Smooth muscle cell (in vitro differentiated cells): ENCODE results near the gene ATG2B. TPM values are rescaled to one million over a fixed set of nuclear protein-coding genes. Genes with fewer than 3 reads are reported as not detected.
A peak's percentile ranks its signal among the peaks of the same experiment; 100 is the strongest.

Experiments
- DNase-seq: peaks from one replicate; lab custom pipeline; 2025; ENCODE audit not compliant: unreplicated experiment; lab: John Stamatoyannopoulos, UW
- H2AFZ ChIP-seq: fragments of 200-600 bp; sonication (generic); 2 replicates; pipeline ENCODE4 v1.6.0; 2016; ENCODE audit warnings: antibody characterized with exemption, low read depth, mild to moderate bottlenecking
- H3F3A ChIP-seq: fragments of 200-600 bp; sonication (generic); 2 replicates; pipeline ENCODE4 v1.6.0; 2017; ENCODE audit warnings: antibody characterized with exemption, low read depth
- H3K27ac ChIP-seq: fragments of 200-600 bp; sonication (generic); 2 replicates; pipeline ENCODE4 v1.5.1; 2016; ENCODE audit warnings: low read depth, mild to moderate bottlenecking
- H3K27me3 ChIP-seq: fragments of 200-600 bp; sonication (generic); 2 replicates; pipeline ENCODE4 v1.6.1; 2016; ENCODE audit warnings: low read depth, mild to moderate bottlenecking
- H3K36me3 ChIP-seq: fragments of 200-600 bp; sonication (generic); 2 replicates; pipeline ENCODE4 v1.5.1; 2016; ENCODE audit warnings: low read depth
- H3K4me1 ChIP-seq: fragments of 200-600 bp; sonication (generic); 2 replicates; pipeline ENCODE4 v1.5.1; 2016; ENCODE audit warnings: low read depth
- H3K4me2 ChIP-seq: fragments of 200-600 bp; sonication (generic); 2 replicates; pipeline ENCODE4 v1.6.0; 2016; ENCODE audit warnings: mild to moderate bottlenecking
- H3K4me3 ChIP-seq: fragments of 200-600 bp; sonication (generic); 2 replicates; pipeline ENCODE4 v1.5.1; 2016; ENCODE audit warnings: mild to moderate bottlenecking
- H3K79me2 ChIP-seq: fragments of 200-600 bp; sonication (generic); 2 replicates; pipeline ENCODE4 v1.6.0; 2016; ENCODE audit warnings: low read depth, mild to moderate bottlenecking
- H3K9ac ChIP-seq: fragments of 200-600 bp; sonication (generic); 2 replicates; pipeline ENCODE4 v1.6.0; 2016; ENCODE audit warnings: low read depth
- H3K9me3 ChIP-seq: fragments of 200-600 bp; sonication (generic); replicated peaks from 2 replicates; pipeline ENCODE4 v1.5.1; 2016; ENCODE audit warnings: low read depth
- H4K20me1 ChIP-seq: fragments of 200-600 bp; sonication (generic); 2 replicates; pipeline ENCODE4 v1.6.0; 2016; ENCODE audit warnings: low read depth
- WGBS: methylation state at CpG from one replicate; pipeline ENCODE4 v1.1.7; 2016; ENCODE audit warnings: low lambda C conversion rate; 5-methylcytosine and 5-hydroxymethylcytosine counted together
- polyA plus RNA-seq: library from polyadenylated mRNA; unstranded; fragments of >200 nt; fragmentation: Nextera tagmentation; extraction: Ambion mirVana; gene quantifications from 2 replicates; pipeline ENCODE4 v1.2.1, GENCODE V29; 2016
- total RNA-seq: library from RNA; depleted of rRNA; stranded (reverse); fragments of >200 nt; gene quantifications from 2 replicates; pipeline ENCODE4 v1.2.3, GENCODE V29; 2014
- TF ChIP-seq, protein P1 (sequence below): fragments of 200-600 bp; sonication (generic); IDR thresholded peaks from 2 replicates; pipeline ENCODE4 v1.5.1; 2017; ENCODE audit warnings: borderline replicate concordance, mild to moderate bottlenecking, antibody characterized with exemption; ENCODE audit not compliant: insufficient read depth, poor library complexity, severe bottlenecking

The ATG2B gene
- total and polyA plus RNA-seq, 2 experiments from 2014 or later, result 1.9 to 21.5 TPM

DNA sequence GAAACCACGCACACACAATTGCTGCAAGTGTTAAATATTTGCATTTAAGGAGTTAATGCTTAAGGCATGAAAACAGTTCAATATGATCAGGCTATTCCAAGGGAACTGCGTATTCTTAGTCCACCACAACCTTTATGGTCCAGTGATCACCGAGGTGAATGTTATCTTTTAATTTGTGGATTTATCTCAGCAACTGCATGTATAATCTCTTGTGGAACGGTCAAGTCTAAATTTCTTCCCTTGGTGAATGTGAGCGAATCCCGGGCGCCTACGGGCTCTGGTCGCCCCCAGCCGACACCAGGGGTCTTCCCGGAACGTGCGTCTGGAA lies 27.8 kb upstream of the ATG2B start:
- Histone ChIP-seq H3K4me1 (peaks cover 8% of the 10 kb centered on the region), H3K27me3 (no peaks in the 10 kb centered on the region), H3K9me3 (no peaks in the 10 kb centered on the region), H3F3A (peaks cover 7% of the 10 kb centered on the region), H3K4me3 (peak overlapping the region; percentile 83), H3K27ac (no peak overlapping the region), H3K79me2 (no peaks in the 10 kb centered on the region), H3K36me3 (peaks cover 4% of the 10 kb centered on the region), H2AFZ (peak overlapping the region; percentile 96), H3K4me2 (peak overlapping the region; percentile 95), H4K20me1 (no peaks in the 10 kb centered on the region), H3K9ac (peak overlapping the region; percentile 71)
- no peak for DNase-seq
- TF ChIP-seq, protein P1, sequence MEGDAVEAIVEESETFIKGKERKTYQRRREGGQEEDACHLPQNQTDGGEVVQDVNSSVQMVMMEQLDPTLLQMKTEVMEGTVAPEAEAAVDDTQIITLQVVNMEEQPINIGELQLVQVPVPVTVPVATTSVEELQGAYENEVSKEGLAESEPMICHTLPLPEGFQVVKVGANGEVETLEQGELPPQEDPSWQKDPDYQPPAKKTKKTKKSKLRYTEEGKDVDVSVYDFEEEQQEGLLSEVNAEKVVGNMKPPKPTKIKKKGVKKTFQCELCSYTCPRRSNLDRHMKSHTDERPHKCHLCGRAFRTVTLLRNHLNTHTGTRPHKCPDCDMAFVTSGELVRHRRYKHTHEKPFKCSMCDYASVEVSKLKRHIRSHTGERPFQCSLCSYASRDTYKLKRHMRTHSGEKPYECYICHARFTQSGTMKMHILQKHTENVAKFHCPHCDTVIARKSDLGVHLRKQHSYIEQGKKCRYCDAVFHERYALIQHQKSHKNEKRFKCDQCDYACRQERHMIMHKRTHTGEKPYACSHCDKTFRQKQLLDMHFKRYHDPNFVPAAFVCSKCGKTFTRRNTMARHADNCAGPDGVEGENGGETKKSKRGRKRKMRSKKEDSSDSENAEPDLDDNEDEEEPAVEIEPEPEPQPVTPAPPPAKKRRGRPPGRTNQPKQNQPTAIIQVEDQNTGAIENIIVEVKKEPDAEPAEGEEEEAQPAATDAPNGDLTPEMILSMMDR, result no peak
- WGBS, result 17% methylated on average over 13 of the region's 13 CpGs

DNA sequence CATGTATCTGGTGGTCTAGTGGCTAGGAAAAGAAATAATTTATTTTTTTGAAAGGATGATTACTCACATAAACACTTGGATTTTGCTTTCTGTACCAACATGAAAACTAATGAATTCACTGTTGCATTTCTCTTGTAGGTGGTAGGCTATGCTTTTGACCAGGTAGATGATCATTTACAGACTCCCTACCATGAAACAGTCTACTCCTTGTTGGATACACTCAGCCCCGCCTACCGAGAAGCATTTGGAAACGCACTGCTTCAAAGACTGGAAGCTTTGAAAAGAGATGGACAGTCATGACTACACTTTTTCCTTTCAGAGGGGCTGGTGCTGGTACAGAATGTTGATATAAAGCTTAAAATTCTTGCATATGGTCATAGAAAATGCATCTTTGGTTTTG lies 22.2 kb upstream of the ATG2B start:
- Histone ChIP-seq H3K27ac (no peak overlapping the region), H3K27me3 (no peaks in the 10 kb centered on the region), H3F3A (no peaks in the 10 kb centered on the region), H2AFZ (no peak overlapping the region), H3K9ac (no peak overlapping the region), H3K4me2 (no peak overlapping the region), H3K4me1 (no peaks in the 10 kb centered on the region), H3K9me3 (no peaks in the 10 kb centered on the region), H3K4me3 (no peak overlapping the region), H3K36me3 (peaks cover 22% of the 10 kb centered on the region), H3K79me2 (no peaks in the 10 kb centered on the region), H4K20me1 (peaks cover 8% of the 10 kb centered on the region)
- TF ChIP-seq, protein P1, result no peak
- WGBS, result 88% methylated on average over 3 of the region's 3 CpGs
- DNase-seq, result no peak

DNA sequence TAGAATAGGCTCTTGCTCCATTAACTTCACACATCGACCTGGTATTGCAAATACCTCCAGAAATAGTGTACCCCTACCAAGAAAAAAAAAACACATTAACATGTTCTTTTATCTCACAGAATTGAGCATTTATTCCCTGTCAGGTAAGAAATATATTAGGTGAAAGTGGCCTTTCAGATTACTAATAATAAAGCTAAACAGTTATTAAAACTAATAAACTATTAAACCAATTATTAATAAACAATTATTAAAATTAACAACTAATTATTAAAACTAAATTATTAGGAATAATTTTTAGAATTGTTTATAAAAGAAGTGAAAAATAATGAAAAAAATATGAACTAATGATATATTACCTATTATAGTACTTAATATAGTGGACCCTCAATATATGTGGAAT lies 21.6 kb upstream of the ATG2B start:
- WGBS, result 45% methylated on average over 1 of the region's 1 CpG
- Histone ChIP-seq H3K9ac (no peak overlapping the region), H3K36me3 (peaks cover 22% of the 10 kb centered on the region), H3K9me3 (no peaks in the 10 kb centered on the region), H3F3A (no peaks in the 10 kb centered on the region), H3K4me1 (no peaks in the 10 kb centered on the region), H4K20me1 (peaks cover 13% of the 10 kb centered on the region), H3K4me3 (no peak overlapping the region), H3K4me2 (no peak overlapping the region), H3K27me3 (no peaks in the 10 kb centered on the region), H2AFZ (no peak overlapping the region), H3K79me2 (no peaks in the 10 kb centered on the region), H3K27ac (no peak overlapping the region)
- no peak for DNase-seq
- TF ChIP-seq, protein P1, result no peak

DNA sequence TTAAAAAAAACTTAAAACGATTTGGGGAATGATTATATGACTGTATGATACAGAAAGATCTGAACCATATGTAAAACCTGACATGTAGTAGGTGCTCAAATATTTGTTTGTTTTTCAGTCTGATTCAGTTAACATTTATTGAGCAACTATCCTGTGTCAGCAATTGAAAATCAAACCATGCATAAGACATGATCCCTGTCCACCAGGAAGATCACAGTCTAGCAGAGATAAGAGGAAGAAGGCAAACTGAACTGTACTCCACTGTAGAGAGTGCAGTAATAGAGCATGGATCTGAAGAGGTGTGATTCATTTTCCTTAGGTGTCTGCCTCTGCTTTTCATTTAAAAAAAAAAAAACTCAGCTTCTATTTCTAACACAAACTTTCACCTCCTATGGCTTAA lies 20.9 kb upstream of the ATG2B start:
- Histone ChIP-seq H3K27ac (no peak overlapping the region), H3K4me1 (no peaks in the 10 kb centered on the region), H3K4me3 (no peak overlapping the region), H3K9me3 (no peaks in the 10 kb centered on the region), H4K20me1 (peaks cover 20% of the 10 kb centered on the region), H3K36me3 (peaks cover 22% of the 10 kb centered on the region), H3K9ac (no peak overlapping the region), H3K4me2 (no peak overlapping the region), H3K79me2 (no peaks in the 10 kb centered on the region), H3F3A (no peaks in the 10 kb centered on the region), H2AFZ (no peak overlapping the region), H3K27me3 (no peaks in the 10 kb centered on the region)
- DNase-seq, result no peak
- 76% methylated on average over 1 of the region's 1 CpG for WGBS
- TF ChIP-seq, protein P1, result no peak
